RCC 7860 (cell line): ENCODE data around the gene SAMD8.
"Not testable (repeated sequence)": the region's sequence is repeated elsewhere in the genome, so short reads cannot be mapped to it uniquely, and the experiment has no call there.

Experiments
- DNase-seq: peaks from one replicate; pipeline ENCODE4 v3.0.0-alpha.2; 2015; ENCODE audit warnings: low spot score
- FAIRE-seq: peaks from 2 replicates; lab custom pipeline; 2012; peaks lifted over from hg19 to GRCh38; lab: Jason Lieb, UNC

SAMD8 gene

DNA sequence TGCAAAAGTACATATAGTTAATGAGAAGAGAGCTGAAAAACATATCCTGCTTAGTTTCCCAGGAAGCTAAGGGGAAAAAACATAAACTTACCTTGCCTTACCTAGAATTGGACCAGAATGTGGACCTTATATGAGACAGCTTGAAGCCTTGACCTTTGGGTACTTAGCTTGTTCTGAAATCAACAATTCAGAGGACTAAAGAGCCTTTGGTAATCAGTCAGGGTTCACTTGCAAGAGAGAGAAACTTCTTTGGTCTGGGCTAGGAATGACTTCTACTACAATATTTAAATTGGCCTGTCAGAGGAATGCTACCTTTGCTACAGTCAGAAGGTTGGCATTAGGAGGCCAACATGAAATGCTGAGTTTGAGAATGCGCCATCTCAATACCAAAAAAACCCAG, 24.9 kb downstream of the SAMD8 start:
- no peak for DNase-seq

DNA sequence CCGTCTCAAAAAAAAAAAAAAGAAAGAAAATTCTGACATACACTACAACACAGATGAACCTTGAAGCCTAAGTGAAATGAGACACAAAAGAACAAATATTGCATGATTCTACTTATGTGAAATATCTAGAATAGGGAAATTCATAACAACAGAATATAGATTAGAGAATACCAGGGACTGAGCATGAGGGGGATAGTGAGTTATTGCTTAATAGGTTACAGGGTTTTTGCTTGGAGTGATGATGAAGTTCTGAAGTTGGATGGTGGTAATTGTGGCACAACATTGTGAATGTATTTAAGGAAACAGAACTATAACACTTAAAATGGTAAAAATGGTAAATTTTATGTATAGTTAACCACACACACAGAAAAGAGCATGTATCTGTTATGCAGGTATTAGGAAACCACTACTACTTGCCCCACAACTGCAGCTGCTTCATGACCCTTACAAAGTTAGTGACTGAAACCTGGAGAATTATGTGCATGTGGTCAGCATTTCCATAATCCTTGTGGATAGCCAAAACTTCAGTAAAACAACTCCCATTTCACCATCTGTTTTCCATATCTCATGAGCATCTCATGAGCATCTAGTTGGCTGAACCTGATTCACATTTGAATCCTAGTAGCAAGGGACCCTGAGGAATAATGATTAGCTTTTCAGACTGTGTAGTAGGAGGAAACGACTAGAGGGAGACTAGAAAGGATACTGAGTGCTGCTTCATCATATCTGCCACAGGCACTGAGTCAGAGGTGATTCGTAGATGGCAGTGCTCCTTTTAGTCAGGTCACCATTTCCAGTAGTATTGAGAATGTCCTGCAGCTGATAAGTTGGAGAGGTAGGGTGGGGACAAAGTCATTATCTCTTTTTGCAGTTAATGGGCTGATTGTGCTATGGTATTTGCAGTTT, 26.3 kb downstream of the SAMD8 start:
- FAIRE-seq (peak; percentile 89), DNase-seq (peak; percentile 66)

More for the DNA sequence above, 24.9 kb downstream of the SAMD8 start:
- no peak for FAIRE-seq

DNA sequence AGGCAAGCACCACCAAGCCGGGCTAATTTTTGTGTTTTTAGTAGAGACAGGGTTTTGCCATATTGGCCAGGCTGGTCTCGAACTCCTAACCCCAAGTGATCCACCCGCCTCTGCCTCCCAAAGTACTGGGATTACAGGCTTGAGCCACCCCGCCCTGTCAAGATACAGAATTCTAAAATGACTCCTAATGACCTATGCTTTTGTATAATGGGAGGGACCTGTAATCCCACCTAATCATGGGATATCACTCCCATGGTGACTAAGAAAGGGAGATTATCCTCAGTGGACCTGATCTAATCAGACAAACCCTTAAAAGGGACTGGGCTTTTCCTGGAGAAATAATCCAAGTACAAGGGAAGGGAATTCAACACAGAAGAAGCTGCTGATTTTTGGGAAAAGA, 28.8 kb downstream of the SAMD8 start:
- FAIRE-seq (no peak), DNase-seq (no peak)

DNA sequence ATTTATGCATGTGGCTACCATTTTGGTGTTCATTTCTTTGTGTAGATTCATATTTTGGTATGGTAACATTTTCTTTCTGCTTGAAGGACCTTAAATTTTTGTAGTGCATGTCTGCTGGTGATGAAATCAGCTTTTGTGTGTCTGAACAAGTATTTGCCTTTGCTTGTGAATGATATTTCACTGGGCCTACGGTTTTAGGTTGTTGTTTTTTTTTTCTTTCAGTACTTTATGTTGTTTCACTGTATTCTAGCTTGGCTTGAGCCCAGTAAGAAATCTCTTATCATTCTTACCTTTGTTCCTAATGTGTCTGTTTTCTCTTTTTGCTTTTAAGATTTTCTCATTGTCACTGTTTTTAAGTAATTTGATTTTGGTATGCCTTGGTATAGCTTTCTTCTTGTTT, 31.9 kb downstream of the SAMD8 start:
- DNase-seq: no peak
- FAIRE-seq: no peak

DNA sequence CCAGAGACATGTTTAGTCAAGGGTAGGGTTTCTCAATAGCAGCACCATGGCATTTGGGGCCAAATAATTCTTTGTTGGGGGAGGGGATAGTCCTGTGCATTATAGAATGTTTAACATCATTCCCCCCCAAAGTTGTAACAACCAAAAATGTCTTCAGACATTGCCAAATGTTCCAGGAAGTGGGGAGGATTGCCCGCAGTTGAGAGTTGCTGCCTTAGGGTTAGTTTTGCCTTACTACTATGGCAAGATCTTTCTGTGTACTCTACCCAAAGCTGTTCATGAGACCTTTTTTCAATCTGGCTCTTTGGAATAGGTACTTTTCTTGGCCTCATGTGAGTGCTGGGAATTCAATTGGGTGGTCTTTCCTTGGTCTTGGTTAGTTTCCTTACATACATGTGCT, 34.1 kb downstream of the SAMD8 start:
- no peak for FAIRE-seq
- DNase-seq: no peak

DNA sequence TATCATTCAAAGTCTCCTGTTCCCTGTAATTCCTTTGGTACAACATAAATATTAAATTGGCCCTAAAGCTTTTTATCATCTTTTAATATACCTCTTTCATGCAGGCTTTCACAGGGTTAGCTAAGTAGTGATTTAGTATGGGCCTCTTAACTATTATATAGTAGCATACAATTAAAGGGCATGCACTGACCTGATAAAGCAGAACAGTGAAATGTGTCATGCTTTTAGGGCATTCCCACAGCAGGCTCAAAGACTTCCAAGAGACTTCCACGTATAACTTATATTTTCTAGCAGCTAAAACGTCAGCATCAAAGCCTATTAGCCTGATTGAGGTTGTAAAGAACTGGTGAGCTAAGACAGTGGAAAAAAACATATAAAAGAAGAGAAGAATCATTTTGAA, 35.3 kb downstream of the SAMD8 start:
- FAIRE-seq: no peak
- DNase-seq: no peak

DNA sequence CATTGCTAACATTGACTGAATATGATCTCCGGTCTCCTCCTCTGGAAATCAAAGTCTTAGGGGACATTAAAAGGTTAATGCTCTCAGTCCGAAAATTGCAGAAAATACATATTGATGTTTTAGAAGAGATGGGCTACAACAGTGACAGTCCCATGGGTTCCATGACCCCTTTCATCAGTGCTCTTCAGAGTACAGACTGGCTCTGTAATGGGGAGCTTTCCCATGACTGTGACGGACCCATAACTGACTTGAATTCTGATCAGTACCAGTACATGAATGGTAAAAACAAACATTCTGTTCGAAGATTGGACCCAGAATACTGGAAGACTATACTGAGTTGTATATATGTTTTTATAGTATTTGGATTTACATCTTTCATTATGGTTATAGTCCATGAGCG, 39.2 kb downstream of the SAMD8 start:
- no peak for DNase-seq
- FAIRE-seq: no peak

DNA sequence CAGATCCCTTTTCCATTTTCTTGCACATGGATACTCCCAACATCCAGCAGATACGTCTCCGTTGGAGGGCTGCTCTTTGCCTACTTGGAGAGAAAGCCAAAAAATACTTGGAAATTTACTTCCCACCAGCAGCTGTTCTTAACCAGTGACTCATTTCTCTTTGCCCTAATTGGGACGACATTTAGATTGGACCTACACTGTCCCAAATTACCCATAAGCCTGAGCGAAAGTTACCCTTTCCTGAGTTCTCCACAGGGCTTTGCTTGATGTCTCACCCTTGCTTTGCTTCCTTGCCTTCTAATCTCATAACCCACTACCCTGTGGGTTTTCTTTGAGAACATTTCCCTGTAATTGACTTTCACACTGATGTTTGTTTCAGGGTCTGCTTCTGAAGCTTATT, 48.1 kb downstream of the SAMD8 start:
- FAIRE-seq (no peak), DNase-seq (no peak)

DNA sequence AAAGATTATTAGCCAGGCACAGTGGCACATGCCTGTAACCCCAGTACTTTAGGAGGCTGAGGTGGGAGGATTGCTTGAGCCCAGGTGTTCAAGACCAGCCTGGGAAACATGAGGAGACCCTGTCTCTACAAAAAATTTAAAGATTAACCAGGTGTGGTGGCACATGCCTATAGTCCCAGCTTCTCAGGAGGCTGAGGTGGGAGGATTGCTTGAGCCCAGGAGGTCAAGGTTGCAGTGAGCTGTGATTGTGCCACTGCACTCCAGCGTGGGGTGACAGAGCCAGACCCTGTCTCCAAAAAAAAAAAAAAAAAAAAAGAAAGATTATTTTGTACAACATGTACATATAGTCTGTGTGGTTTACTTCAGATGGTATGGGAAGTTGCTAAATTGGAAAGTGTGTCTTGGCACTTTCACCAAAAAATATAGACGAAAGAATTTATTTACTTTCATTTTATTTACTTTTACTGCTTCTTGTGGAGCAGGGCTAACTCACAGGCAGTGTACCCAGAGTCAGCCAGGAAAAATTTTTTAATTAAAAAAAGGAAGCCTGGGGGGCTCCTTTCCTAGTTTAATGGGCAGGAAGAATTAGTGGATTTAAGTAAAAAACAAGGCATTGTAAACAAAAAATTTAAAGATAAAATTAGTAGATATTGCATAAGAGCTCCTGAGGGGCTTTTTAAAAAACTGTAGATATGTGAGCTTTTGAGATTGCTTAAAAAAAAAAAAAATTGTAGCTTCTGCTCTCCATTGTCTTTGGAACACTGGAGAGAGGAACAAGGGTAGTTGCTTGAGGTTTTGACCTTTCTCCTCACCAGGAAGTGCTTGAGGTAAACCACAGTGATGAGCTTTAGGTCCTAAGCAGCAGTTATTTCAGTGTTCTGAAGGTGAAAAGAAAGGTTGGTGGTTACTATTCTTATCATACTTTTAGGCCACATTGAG, 54.5 kb downstream of the SAMD8 start:
- peak; percentile 73 for FAIRE-seq
- no peak for DNase-seq

DNA sequence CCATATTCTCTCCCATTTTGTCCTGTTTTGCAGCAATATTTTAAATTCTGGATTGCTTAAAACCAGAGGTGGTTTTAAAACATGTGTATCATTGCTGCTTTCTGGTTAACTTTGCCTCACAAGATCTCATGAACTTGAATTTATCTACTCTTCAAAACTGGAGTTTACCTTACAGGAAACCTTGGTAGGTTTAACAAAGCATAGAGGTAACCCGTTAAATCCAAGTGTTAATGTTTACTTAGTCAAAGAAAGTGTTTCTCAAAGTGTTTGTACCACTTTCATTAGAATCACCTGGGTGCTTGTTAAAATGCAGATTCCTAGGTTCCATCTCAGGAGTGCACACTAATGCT, 55.1 kb downstream of the SAMD8 start:
- DNase-seq: no peak
- FAIRE-seq: no peak

DNA sequence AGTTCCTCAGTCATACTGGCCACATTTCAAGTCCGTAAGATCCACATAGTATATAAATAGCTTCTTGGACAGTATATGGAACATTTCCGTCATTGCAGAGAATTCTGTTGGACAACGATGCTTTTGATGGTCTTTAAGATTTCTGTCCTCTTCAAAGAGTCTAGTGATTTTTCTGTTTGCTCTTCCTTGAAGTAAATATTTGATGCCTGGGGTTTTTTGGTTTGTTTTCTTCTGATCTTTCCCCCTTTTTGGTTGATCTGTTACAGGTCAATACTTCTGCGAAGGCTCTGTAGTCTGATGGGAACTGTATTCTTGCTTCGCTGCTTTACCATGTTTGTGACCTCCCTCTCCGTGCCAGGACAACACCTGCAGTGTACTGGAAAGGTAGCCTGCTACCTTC, 56.8 kb downstream of the SAMD8 start:
- FAIRE-seq (no peak), DNase-seq (no peak)

DNA sequence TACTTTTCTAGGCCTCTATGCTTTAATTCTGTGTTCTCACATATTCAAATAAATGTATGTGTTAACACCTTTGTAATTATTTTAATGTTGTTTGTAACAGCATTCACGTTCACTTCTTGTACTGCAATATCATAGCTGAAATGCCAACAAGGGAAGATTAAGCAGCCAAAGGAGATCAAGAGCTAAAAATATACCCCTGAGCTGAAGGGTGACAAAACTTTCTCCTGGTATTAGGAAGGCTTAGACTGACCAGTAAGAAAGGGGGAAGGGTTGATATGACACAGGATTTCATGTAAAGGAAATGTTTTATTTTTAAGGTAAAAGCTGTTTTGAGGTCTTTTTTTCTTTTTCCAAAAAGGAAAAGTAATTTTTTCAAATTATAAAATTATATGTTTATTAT, 58.8 kb downstream of the SAMD8 start:
- DNase-seq (no peak), FAIRE-seq (no peak)

DNA sequence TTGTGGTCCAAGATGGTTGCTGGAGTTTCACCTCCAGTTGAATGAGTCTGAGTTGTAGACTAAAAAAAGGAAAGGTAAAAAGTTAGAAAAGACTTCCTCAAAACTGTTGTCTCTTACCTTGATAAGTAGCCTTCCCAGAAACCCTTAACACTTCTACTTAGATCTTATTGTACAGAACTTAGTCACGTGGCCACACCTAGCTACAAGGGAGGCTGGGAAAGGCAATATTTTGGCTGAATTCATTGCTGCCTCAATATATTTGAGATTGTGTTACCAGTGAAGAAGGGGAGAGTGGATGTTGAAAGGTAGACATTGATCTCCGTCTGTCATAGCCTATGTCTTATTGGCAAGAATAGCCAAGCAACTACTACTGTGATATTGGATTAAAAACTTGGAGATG, 63.6 kb downstream of the SAMD8 start:
- no peak for DNase-seq
- FAIRE-seq: no peak

DNA sequence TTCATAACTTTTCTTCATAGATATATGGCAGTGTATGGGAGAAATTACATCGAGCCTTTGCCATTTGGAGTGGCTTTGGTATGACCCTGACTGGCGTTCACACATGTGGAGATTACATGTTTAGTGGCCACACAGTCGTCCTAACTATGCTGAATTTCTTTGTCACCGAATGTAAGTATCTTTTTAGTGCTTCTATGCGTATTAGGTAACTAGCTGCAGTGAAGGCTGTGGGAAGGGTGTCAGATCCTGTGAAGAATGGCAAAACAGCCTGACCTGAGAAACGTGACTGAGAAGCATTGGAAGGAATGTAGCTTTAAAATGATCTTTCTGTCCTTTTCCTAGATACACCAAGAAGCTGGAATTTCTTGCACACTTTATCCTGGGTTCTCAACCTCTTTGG, 64.6 kb downstream of the SAMD8 start:
- FAIRE-seq (no peak), DNase-seq (no peak)

DNA sequence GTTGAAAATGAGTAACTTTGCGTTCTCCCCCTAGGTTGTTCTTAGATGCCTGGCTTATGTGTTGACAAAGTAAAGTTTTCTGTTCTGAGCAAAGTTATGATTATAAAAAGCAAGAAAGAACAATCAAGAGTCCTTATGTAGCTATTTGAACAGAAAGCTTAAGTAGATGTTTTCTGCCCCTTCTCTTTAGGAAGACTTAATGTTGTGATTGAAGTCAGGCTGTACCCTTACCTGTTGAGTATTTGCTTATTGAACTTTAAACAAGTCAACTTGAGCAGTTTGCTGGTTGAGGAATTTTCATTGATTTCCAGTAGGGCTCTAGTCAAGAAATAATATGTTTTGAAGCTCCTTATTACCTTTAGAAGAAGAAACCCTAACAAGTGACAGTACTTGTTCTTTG, 65.3 kb downstream of the SAMD8 start:
- no peak for FAIRE-seq

DNA sequence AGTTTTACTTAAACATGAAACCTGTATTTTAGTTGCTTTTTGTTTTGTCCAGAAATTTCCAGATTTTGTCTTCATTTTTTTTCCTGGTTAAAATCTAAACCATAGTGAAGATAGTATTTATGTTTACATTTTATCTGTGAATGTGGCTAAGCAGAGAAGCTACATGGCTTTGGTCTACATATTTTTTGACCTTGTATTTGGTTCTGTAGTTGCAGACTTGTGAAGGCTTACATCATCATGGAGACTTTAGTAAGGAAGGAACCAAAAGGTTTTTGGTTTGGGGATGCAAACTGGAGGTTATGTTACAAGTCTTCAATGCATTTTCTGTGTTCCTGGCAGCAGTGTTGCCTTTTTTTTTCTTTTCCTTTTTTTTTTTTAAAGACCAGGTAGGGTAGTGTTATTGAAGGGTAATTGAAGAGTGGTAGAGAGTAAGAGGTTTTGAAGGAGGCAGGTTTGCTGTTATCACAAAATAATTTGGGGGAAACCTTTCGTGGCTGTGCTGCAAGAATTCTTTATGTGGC, 68.3 kb downstream of the SAMD8 start:
- DNase-seq: no peak
- no peak for FAIRE-seq

More for the DNA sequence above, 65.3 kb downstream of the SAMD8 start:
- no peak for DNase-seq

DNA sequence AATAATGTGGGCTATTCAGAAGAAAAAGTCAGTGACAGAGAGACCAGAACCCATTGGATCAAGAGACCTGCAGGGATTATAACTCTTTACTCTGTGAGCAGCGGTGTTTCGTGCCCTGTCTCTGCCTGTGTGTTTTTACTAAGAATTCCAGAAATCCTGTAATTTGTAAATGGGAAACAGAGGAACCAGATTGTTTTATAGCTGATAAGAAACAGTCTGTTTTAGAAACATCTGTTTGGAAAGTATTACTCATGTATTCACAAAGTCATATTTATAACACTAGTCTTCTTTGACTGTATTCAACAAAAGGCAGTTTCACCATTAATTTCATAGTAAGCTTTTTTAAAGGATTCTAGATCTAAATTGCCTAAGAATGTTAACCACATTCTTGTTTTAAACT, 69.1 kb downstream of the SAMD8 start:
- FAIRE-seq: no peak

DNA sequence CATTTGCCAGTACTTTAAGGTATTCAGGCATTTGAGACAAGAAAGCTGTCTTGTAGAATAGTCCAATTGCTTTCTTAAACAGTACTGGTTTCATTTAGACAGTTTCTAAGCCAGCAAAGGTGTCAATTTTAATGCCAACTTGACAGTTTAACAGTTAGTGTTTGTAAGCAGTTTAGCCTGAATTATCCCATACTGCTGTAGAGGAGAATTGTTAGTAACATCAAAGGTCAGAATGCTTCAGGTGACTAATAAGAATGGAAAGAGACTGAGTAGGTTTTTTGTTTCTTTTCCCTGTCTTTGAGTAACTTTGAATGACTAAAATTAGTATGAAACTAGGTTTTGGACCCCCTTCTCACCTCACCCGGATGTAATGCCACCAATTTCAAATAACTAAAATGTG, 69.6 kb downstream of the SAMD8 start:
- FAIRE-seq: no peak
- no peak for DNase-seq

More for the DNA sequence above, 69.1 kb downstream of the SAMD8 start:
- DNase-seq: no peak

DNA sequence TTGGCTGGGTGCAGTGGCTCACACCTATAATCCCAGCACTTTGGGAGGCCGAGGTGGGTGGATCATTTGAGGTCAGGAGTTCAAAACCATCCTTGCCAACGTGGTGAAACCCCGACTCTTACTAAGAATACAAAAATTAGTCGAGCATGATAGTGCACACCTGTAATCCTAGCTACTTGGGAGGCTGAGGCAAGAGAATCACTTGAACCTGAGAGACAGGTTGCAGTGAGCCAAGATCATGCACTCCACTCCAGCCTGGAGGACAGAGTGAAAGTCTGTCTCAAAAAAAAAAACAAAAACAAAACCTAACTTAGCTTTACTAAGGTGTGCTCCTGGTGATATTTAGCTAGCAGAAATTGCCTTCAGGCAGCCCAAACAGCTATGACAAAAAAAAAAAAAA, 74.9 kb downstream of the SAMD8 start:
- DNase-seq: no peak
- no peak for FAIRE-seq

DNA sequence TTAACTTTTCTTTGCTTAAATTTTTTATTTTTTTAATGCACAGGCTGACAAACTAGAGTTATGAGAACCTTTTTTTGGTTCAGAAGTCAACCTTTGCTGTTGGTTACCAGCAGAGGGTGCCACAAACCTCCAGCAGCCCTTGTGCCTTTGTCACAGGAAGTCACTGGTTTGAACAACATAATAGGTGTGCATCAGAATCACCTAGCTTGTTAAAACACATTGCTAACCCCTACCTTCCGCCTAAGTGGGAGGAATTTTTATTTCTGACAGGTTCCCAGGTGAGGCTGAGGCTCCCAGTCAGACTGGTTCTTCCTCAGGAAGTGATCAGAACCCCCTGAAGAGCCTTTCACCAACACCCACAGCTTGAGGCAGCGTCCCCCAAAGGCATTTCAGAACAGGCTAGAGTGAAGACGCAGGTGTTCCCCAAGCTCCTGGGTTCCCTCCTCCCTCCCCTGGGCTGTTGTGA, 76.5 kb downstream of the SAMD8 start:
- DNase-seq (peak; percentile 43), FAIRE-seq (no peak)

DNA sequence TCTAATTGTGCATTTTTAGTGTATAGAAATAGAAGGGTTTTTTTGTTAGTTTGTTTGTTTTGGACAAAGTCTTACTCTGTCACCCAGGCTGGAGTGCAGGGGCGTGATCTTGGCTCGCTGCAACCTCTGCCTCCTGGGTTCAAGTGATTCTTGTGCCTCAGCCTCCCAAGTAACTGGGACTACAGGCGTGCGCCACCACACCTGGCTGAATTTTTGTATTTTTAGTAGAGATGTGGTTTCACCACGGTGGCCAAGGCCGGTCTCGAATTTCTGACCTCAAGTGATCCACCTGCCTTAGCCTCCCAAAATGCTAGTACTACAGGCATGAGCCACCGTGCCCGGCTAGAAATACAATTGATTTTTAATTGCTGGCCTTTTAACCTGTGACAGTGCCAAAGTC, 77.1 kb downstream of the SAMD8 start:
- FAIRE-seq, DNase-seq: not testable (repeated sequence)
